ENCODE measurements around the gene PPHLN1. TPM values are rescaled to one million over a fixed set of nuclear protein-coding genes. Genes with fewer than 3 reads are reported as not detected.

The PPHLN1 gene
- total RNA-seq, 1 donor from 2014 or later = 1.7 TPM

DNA sequence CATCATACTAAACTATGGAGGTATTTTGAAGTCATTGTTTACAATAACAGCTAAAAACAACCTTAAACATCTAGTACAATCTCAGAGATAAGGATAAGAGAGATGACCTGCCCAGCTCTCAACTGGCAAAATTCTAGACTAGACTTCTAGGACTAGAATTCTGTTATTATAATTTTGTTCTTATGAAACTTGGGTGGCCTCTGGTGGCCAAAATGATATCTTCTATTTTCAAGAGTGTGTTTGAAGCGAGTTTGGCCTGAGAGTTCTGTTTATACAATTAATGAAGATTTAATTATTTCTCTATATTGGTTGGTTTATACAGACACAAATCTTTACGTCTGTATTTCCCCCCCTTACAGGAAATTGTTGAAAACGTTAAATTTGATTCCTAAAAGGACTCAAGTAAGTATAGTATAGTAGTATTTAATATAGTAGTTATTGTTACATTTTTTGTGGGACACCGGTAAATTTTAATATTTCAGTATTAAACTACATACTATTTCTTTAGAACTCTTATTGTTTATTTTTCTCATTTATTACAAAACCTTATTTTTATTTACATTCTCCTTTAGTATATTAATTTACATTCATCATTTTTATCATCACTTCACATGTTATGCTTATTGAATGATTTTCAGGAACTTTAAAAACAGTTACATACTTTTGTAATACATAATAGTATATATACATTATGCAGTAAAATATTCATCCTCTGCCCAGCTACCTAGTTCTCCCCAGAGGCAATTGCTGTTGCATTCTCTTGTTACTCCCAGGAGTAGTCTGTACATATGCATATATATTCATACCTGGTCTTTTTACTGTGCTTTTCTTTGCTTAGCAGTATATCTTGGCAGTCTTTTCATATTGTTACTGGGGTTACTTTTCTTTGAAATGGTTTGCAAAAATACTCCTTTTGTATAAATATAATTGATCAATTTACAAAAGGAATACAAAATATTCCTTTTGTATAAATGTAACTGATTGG, 6.6 kb downstream of the PPHLN1 start:
- H3K27me3 ChIP-seq = no peaks in the 10 kb centered on the region
- H3K4me1 ChIP-seq = peaks cover 0 to 7% of the 10 kb centered on the region in 2 donors
- no peak overlapping the region for H3K27ac ChIP-seq
- H3K4me3 ChIP-seq = no peak overlapping the region
- peaks cover 10 to 15% of the 10 kb centered on the region in 2 donors for H3K36me3 ChIP-seq
- H3K9me3 ChIP-seq = no peaks in the 10 kb centered on the region
- intact Hi-C loops (cut with DNase I) = loop anchor here (1.0 to 5.0 kb wide), 2 partner anchors 203 to 645 kb away; no protein-coding TSS in a partner anchor
- TF ChIP-seq CTCF (IDR thresholded peaks at IDR 0.05) = peak; percentile 48 to 67 (median 51)
- DNase-seq (ENCODE audit: low spot score in 2 of 2) = no peak

GRCh38 chr12:42336286-42336685, 10.3 kb downstream of the PPHLN1 start:
- Histone ChIP-seq H3K27ac (no peak overlapping the region), H3K4me1 (peaks cover 0 to 4% of the 10 kb centered on the region in 2 donors), H3K27me3 (no peaks in the 10 kb centered on the region), H3K36me3 (peaks cover 15 to 20% of the 10 kb centered on the region in 2 donors), H3K4me3 (no peak overlapping the region), H3K9me3 (no peaks in the 10 kb centered on the region)
- TF ChIP-seq CTCF (IDR thresholded peaks at IDR 0.05) = no peak
- intact Hi-C loops (cut with DNase I) = no loop called here
- DNase-seq (ENCODE audit: low spot score in 2 of 2) = no peak

DNA sequence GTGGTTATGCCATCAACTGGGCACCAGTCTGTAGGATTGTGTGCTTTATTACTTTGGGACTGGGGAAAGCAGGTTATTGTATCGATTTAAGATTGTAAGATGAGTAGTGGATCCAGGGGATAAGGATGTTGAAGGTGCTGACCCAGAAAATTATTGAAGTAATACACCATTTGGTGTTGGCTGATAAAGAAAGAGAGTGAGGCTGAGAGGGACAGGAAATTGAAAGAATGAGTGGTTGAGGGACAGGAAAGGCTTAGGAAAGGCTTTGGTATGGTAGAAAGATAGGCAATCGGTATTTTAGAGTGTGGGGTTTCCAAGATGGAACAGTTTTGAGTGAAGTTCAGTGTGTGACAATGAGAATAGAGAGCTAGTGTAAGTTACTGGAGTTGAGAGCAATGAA, 12.3 kb downstream of the PPHLN1 start:
- DNase-seq (ENCODE audit: low spot score in 2 of 2) = no peak
- no peak overlapping the region for H3K27ac ChIP-seq
- H3K27me3 ChIP-seq = no peaks in the 10 kb centered on the region
- no peak for TF ChIP-seq CTCF (IDR thresholded peaks at IDR 0.05)
- no peaks in the 10 kb centered on the region for H3K4me1 ChIP-seq
- no peaks in the 10 kb centered on the region for H3K9me3 ChIP-seq
- no peak overlapping the region for H3K4me3 ChIP-seq
- intact Hi-C loops (cut with DNase I) = no loop called here
- H3K36me3 ChIP-seq = peaks cover 15 to 20% of the 10 kb centered on the region in 2 donors

- intact Hi-C loops (cut with DNase I) = no loop called here
- DNase-seq (ENCODE audit: low spot score in 2 of 2) = no peak
- Histone ChIP-seq H3K9me3 (no peaks in the 10 kb centered on the region), H3K4me1 (no peaks in the 10 kb centered on the region), H3K27me3 (no peaks in the 10 kb centered on the region), H3K36me3 (peaks cover 6 to 11% of the 10 kb centered on the region in 2 donors), H3K27ac (no peak overlapping the region), H3K4me3 (no peak overlapping the region)
- TF ChIP-seq CTCF (IDR thresholded peaks at IDR 0.05) = no peak
Observed at GRCh38 chr12:42342028-42342427, 16.1 kb downstream of the PPHLN1 start.

- intact Hi-C loops (cut with DNase I) = no loop called here
- H3K27ac ChIP-seq = no peak overlapping the region
- no peaks in the 10 kb centered on the region for H3K4me1 ChIP-seq
- TF ChIP-seq CTCF (IDR thresholded peaks at IDR 0.05) = no peak
- no peaks in the 10 kb centered on the region for H3K27me3 ChIP-seq
- H3K9me3 ChIP-seq = no peaks in the 10 kb centered on the region
- H3K4me3 ChIP-seq = no peak overlapping the region
- H3K36me3 ChIP-seq = peaks cover 0 to 2% of the 10 kb centered on the region in 2 donors
- DNase-seq (ENCODE audit: low spot score in 2 of 2) = no peak
Observed at GRCh38 chr12:42343721-42344120, 17.8 kb downstream of the PPHLN1 start.

Measured in ascending aorta (tissue), 2 donors.